ENCODE measurements around the gene SH3BP4.

GRCh38 chr2:235095569-235095968, 143.8 kb downstream of the SH3BP4 start:
- no peak for TF ChIP-seq CTCF (IDR thresholded peaks at IDR 0.05)
- no peak for TF ChIP-seq POLR2A (IDR thresholded peaks at IDR 0.05)
- TF ChIP-seq POLR2AphosphoS5 (IDR thresholded peaks at IDR 0.05; ENCODE audit: insufficient read depth in 1 of 2, low read depth in 1 of 2), result no peak

Data from vagina (tissue), 2 donors.